HG03469 (cell line): Measurements from ENCODE around the gene BCL2L1.

ENCODE experiments used
- ATAC-seq: cut with Tn5 transposase; IDR thresholded peaks from one replicate; pipeline ENCODE4 v1.9.1; 2021; ENCODE audit warnings: mild to moderate bottlenecking, moderate library complexity, moderate number of reproducible peaks; ENCODE audit not compliant: unreplicated experiment

BCL2L1 gene

DNA sequence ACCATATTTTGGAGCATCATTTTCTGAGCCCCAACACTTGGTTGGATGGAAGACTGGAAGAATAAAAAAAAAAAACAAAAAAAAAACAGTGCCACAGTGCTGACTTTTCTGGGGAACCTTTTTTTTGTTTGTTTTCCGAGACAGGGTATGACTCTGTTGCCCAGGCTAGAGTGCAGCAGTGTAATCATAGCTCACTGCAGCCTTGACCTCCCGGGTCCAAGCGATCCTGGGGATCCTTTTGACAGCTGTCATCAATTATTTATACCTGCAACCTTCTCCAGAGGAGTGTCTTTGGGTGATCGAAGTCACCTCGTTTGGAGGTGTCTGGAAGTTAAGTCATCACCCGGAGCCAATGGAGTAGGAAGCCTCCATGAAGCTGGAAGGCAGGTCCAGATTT lies 8.7 kb upstream of the BCL2L1 start:
- no peak for ATAC-seq

- peak; percentile 89 for ATAC-seq
Measured at GRCh38 chr20:31723319-31724078, 831 bp upstream of the BCL2L1 start.

GRCh38 chr20:31723069-31723318 lies 326 bp upstream of the BCL2L1 start:
- no peak for ATAC-seq

- no peak for ATAC-seq
Measured at GRCh38 chr20:31721408-31722256, 1.0 kb downstream of the BCL2L1 start.

DNA sequence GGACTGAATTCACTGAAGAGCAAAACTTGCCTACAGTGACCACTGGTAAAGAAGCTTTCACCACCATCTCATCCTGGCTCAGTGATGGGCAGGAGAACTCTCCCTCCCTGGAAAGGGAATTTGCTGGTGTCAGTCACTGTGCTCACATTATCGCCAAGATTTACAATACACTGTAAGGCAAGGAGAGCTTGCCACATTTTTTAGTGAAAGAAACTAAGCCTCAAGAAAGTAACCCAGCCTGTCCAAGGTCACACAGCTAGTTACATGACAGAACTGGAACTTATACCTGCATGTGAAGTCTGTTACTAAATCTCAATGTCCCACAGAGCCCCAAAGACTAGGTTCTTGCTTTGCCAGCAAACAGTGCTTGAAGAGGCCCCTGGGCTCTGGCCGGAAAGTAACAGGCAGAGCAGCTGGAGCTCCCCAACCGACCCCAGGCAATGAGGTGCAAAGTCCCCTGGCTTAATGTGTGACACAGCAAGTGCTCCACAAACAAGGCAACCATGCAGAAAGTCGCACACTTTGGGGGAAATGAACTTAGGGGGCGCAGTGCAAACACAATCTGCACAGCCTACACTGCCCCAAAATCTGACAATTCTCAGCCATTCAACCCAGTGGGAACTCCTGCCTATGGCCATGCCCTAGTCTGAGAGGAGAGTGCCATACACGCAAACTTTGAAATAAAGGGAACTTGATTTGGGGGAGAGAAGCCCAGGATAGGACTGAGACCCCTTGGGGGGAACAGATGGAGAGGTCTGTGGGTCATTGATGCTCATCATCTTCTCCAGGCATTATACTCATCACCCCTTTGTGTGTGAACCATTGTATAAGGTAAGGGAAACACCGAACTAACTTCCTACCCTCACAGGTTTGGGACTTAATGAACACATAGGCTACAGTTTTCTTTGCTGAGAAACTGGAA lies 1.9 kb downstream of the BCL2L1 start:
- ATAC-seq = no peak

DNA sequence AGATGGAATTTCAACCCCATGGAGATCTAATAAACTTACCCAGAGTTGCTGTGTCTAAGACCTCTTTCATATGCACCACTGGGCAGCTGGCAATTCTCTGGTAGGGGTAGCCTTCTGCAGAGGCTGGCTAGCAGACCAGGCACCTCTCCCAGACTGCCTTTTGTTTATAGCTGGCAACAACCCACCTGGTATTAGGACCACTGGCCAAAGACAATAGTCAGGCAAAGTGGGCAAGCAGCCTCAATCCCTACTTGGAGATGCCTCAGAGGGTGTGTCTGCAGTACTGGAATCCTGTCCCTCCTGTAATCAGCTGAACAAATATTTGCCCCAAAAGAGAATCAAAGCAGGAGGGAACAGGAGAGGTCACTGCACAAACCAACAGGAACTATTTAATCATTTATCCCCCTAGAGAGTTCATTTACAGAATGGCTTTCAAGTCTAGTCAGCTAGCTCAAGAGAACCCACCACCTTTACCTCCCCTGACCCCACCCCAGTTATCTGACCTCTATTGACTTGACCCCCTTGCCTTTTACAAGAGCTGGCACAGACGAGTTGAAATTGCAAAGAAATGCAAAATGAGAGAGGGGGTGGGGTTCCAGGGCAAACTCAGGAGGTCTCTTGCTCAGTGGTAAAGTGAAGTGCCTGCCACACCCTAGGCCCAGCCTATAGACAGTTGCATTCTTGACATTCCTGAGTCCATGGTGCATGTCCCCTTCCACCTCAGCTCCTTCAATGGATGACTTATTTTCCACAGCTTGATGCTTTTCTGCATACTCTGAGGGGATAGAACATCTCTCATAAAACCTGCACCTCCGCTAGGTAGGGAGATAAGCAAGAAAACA lies 2.8 kb downstream of the BCL2L1 start:
- no peak for ATAC-seq

- no peak for ATAC-seq
Measured at GRCh38 chr20:31718952-31719643, 3.6 kb downstream of the BCL2L1 start.

DNA sequence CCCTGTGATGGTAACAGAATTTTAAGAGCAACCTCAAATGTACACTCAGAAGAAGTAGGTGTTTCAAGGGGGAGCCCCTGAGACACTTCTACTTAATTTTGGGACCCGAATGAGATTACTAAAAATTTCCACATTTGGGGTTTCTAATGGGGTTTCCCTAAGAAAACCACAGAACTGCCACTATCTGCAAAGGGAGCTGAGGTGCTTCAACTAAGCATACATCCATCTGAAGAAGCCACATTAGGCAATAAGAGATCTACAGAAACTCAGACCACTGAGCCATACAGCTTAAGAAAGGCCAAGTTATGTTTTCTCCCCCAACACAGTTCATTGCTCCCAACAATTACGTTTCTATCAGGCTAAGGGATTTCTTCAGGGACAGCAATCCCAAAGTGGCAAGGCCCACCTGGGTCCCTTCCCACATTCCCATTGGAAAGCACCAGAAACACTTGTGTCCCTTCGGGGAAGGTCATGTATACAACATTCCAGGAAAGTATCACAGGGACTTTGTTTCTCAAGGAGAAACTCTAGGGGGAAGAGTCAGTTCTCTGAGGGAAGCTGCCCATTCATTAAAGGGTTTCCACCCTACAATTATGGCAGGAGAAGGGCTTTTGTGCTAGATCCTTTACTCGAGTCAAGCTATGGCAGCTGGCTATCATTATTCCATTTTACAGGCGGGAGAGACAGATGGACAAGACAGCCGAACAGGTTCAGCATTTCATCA lies 5.0 kb downstream of the BCL2L1 start:
- peak; percentile 42 for ATAC-seq

DNA sequence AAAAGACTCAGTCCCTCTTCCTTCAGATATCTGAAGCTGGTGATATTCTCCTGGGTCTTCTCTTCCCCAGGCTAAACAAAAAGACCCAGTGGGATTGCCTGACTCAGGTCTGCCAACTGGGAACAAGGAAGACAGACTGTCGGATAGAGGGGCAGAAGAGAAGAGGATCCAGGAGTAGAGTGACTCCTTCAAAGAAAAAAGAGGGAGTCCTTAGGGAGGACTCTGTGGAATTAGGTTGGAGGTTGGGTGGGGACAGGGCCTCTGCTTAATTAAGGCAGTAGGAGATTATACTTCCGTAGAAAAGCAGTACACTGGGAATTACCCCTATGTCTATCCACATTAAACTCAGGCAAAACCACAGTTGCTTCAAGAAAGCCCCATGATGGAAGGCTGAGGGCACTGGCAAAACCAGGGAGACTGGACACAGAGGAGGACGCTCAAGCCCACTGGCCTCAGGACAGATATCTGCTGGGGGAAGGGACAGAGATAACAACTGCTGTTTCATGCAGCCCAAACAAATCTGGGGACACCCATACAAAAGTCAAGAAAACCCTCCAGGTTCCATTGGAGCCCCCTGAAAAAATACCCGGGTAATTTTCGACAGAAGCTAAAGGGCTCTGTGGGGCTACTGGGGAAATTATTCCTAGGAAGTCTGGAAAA lies 5.7 kb downstream of the BCL2L1 start:
- no peak for ATAC-seq

DNA sequence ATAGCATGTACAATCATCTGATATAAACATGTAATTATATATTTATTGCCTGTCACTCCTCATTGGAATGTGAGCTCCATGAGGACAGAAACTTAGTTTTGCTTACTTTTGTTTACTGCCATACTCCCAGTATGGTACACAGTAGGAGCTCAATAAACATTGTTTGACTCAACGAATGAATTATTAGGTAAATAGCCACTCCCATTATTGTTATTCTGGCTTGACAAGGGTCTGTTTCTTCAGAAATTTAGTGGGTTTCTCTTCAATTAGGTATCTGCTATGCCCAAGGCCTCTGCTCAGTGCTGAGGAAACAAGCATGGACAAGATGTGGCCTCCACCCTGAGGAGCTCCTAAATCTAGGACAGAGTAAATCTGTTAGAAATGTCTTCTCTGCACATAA lies 6.3 kb downstream of the BCL2L1 start:
- no peak for ATAC-seq

GRCh38 chr20:31715766-31716165 lies 6.9 kb downstream of the BCL2L1 start:
- ATAC-seq = no peak

DNA sequence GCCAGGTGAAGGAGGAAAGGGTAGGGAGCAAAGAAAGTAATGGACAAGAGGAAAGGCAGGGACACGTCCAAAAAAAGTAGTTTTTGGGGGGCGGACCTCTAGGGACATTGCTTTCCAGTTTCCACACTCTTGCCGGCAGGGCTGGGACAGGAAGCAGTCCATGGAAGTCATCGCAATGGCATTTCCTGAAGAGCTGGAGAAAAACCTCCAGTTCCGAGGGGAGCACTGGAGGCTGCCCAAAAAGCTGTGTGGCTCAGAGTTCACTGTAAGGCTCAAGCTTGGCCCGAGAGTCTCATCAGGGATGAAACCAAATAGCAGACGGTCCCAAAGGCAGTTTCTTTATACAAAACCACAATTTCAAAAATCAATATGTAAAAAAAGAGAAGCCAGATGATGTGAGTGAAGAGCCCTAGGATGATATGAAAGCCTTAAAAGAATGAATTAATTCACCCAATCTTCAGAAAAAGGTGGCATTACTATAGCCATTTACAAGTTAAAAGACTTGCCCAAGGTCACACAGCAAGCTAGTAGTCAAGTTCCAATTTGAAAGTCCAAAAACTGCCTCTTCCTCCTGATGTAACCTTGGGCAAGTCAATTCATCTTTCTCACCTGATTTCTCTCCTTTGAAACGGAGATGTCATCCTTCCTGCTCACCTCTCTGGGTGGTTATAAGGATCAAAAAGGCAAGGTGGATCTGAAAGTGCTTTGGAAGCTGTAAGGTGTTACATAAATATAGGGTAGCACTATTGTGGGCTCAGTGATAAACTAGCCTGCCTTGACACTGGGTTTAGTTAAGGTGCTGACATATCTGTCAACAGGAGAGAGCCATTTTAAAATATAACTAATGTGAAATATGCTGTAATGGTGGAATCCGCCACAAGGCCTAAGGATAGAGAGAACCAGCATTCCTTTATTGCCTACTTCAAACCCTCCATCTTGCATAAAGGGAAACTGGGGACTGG lies 9.1 kb downstream of the BCL2L1 start:
- no peak for ATAC-seq

DNA sequence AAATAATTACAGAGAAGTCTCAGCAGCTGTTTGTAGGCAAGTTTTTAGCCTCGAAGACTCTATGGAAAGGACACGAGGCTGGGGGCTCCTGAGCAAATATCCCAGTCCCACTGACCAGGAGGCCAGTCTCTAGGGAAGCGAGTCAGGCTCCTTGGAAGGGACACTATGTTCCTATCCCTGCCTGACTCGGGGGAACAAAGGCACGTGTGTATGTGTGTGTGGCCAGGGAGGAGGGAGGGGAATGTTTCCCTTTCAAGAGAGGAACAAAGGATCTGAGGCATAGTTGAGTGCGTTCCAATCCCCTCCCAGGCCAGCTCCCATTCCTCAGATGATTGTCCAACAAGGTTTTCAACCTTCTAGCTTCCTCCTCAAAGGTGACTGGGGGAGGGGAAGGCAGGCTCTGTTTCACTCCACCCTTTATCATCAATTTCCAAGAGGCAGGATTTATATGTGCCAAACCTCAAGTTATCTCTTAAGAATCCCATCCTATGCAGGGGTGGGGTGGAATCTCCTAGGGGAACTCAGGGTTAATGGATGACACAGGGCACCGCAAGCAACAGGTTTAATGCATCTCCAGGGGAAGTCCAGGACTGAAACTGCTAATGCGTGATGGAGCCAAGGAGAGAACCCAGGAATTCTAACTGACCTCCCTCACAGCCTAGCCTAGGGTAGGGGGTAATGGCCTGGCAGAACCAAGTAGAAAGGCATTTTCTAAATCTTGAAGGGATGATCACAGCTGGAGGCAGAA lies 9.9 kb downstream of the BCL2L1 start:
- ATAC-seq = no peak

- no peak for ATAC-seq
Measured at GRCh38 chr20:31712112-31712553, 10.5 kb downstream of the BCL2L1 start.

DNA sequence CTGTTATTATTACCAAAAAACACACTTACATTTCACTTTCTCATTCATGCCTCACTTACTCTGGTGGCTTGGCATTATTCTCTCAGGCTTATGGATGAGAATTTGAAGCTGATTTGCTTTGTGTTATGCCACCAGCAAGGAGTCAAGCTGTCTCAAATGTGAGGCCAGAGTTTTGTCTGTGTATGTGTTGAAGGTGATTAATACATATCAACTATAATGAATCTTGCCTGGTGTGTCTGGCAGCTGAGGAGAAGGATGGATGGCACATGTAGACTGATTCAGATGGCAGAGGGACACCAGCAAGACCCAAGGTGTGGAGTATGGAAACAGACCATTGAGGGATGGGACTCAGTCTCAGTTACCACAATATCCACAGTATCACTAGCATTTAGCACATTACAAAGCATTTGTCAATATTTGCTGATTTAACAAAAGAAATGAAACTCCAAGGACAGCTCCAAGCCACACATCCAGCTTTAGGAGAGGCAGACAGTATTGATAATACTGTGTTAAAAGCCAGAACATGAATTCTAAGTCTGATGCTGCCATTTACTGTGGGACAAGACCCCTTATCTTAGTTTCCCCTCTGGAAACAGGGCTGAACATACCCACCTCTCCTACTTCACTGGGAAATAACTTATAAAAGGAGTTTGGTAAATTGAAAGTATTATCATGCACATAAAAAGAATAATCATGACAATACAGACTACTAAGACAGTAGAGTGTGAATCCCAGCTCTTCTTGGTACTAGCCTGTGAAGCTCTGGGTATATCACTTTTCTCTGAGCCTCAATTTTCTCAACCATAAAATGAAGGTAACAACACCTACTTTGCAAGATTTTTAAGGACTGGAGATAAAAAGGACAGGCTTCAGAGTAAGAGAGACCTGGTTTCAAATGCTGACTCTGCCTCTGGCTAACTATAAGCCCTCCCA lies 11.2 kb downstream of the BCL2L1 start:
- no peak for ATAC-seq
